ENCODE data around the gene ARHGAP6. TPM values are rescaled to one million over a fixed set of nuclear protein-coding genes. Genes with fewer than 3 reads are reported as not detected.

The ARHGAP6 gene
- total RNA-seq, 1 donor from 2014 or later = 1.2 TPM

- Histone ChIP-seq H3K79me2 (ENCODE audit: low read depth) (no peaks in the 10 kb centered on the region), H3K9me3 (ENCODE audit: low read depth) (peaks cover 5% of the 10 kb centered on the region), H3K36me3 (no peaks in the 10 kb centered on the region), H3F3A (ENCODE audit: low read depth) (peaks cover 19% of the 10 kb centered on the region), H3K9ac (no peak overlapping the region), H4K20me1 (ENCODE audit: low read depth) (no peaks in the 10 kb centered on the region), H3K4me2 (peak overlapping the region; percentile 81), H3K4me3 (peak overlapping the region; percentile 57), H3K27me3 (peaks cover 100% of the 10 kb centered on the region), H3K27ac (no peak overlapping the region), H2AFZ (replicated peaks) (no peak overlapping the region), H3K4me1 (peaks cover 9% of the 10 kb centered on the region)
- peaks cover 7% of the 10 kb centered on the region for H3K9me3 Mint-ChIP-seq
- peak; percentile 24 for DNase-seq (ENCODE audit: low spot score)
- TF ChIP-seq EZH2 (IDR thresholded peaks at IDR 0.05) = no peak
- TF ChIP-seq, protein P1, sequence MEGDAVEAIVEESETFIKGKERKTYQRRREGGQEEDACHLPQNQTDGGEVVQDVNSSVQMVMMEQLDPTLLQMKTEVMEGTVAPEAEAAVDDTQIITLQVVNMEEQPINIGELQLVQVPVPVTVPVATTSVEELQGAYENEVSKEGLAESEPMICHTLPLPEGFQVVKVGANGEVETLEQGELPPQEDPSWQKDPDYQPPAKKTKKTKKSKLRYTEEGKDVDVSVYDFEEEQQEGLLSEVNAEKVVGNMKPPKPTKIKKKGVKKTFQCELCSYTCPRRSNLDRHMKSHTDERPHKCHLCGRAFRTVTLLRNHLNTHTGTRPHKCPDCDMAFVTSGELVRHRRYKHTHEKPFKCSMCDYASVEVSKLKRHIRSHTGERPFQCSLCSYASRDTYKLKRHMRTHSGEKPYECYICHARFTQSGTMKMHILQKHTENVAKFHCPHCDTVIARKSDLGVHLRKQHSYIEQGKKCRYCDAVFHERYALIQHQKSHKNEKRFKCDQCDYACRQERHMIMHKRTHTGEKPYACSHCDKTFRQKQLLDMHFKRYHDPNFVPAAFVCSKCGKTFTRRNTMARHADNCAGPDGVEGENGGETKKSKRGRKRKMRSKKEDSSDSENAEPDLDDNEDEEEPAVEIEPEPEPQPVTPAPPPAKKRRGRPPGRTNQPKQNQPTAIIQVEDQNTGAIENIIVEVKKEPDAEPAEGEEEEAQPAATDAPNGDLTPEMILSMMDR (IDR thresholded peaks at IDR 0.05) = no peak
- no peak for TF ChIP-seq EZH2phosphoT487 (IDR thresholded peaks at IDR 0.05)
- H3K4me1 Mint-ChIP-seq = peaks cover 8% of the 10 kb centered on the region
- no peaks in the 10 kb centered on the region for H3K36me3 Mint-ChIP-seq
- H3K27me3 Mint-ChIP-seq (ENCODE audit: insufficient read depth, low read depth) = peaks cover 5% of the 10 kb centered on the region
- peak overlapping the region; percentile 91 for H3K4me3 Mint-ChIP-seq
- H3K27ac Mint-ChIP-seq = no peak overlapping the region
These were observed 1.4 kb upstream of the ARHGAP6 start for GRCh38 chrX:11666952-11667685.

DNA sequence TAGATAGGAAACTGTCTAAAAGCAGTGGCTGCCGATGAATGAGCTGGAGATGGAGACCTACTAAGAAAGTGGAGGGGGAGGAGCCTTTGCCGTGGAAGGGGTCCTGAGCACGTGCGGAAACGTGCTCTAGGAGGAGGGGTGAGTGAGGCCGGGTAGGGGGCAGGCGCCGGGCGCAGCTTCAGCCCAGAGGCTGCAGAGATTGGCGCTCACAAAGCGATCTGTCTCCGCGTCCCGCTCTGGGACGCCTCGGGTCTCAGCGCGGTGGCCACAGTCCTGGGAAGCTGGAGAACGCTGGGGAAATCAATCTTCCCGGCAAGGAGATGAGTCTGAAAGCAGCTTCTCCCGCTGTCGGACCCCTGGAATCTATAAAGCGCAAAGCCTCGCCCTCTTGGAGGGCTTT is 444 bp upstream of the ARHGAP6 start:
- peaks cover 8% of the 10 kb centered on the region for H3K4me1 Mint-ChIP-seq
- peaks cover 19% of the 10 kb centered on the region for H3F3A ChIP-seq (ENCODE audit: low read depth)
- H3K9me3 Mint-ChIP-seq = peaks cover 7% of the 10 kb centered on the region
- peak overlapping the region; percentile 81 for H3K4me2 ChIP-seq
- no peaks in the 10 kb centered on the region for H3K36me3 ChIP-seq
- peaks cover 5% of the 10 kb centered on the region for H3K27me3 Mint-ChIP-seq (ENCODE audit: insufficient read depth, low read depth)
- peaks cover 100% of the 10 kb centered on the region for H3K27me3 ChIP-seq
- H3K9me3 ChIP-seq (ENCODE audit: low read depth) = peaks cover 5% of the 10 kb centered on the region
- H4K20me1 ChIP-seq (ENCODE audit: low read depth) = no peaks in the 10 kb centered on the region
- peak overlapping the region; percentile 87 for H2AFZ ChIP-seq (replicated peaks)
- peak overlapping the region; percentile 57 for H3K4me3 ChIP-seq
- no peaks in the 10 kb centered on the region for H3K36me3 Mint-ChIP-seq
- peaks cover 9% of the 10 kb centered on the region for H3K4me1 ChIP-seq
- H3K9ac ChIP-seq = no peak overlapping the region
- peak; percentile 59 for DNase-seq (ENCODE audit: low spot score)
- TF ChIP-seq, protein P1 (IDR thresholded peaks at IDR 0.05) = no peak
- TF ChIP-seq EZH2phosphoT487 (IDR thresholded peaks at IDR 0.05) (no peak), EZH2 (IDR thresholded peaks at IDR 0.05) (no peak)
- no peaks in the 10 kb centered on the region for H3K79me2 ChIP-seq (ENCODE audit: low read depth)
- no peak overlapping the region for H3K27ac Mint-ChIP-seq
- peak overlapping the region; percentile 91 for H3K4me3 Mint-ChIP-seq
- H3K27ac ChIP-seq = no peak overlapping the region

GRCh38 chrX:11664211-11665167 is 1.2 kb downstream of the ARHGAP6 start:
- H3K4me1 ChIP-seq = peaks cover 9% of the 10 kb centered on the region
- peaks cover 5% of the 10 kb centered on the region for H3K9me3 ChIP-seq (ENCODE audit: low read depth)
- H3K4me2 ChIP-seq = peak overlapping the region; percentile 81
- peak; percentile 50 for TF ChIP-seq EZH2phosphoT487 (IDR thresholded peaks at IDR 0.05)
- TF ChIP-seq, protein P1 (IDR thresholded peaks at IDR 0.05) = no peak
- Mint-ChIP-seq H3K4me3 (peak overlapping the region; percentile 88), H3K27ac (no peak overlapping the region), H3K27me3 (ENCODE audit: insufficient read depth, low read depth) (peaks cover 8% of the 10 kb centered on the region), H3K9me3 (peaks cover 10% of the 10 kb centered on the region), H3K36me3 (no peaks in the 10 kb centered on the region), H3K4me1 (peaks cover 8% of the 10 kb centered on the region)
- H2AFZ ChIP-seq (replicated peaks) = peak overlapping the region; percentile 87
- no peaks in the 10 kb centered on the region for H3K36me3 ChIP-seq
- H3K27me3 ChIP-seq = peaks cover 98% of the 10 kb centered on the region
- peak; percentile 31 for DNase-seq (ENCODE audit: low spot score)
- H3F3A ChIP-seq (ENCODE audit: low read depth) = peaks cover 19% of the 10 kb centered on the region
- H3K27ac ChIP-seq = no peak overlapping the region
- H3K79me2 ChIP-seq (ENCODE audit: low read depth) = no peaks in the 10 kb centered on the region
- H3K9ac ChIP-seq = no peak overlapping the region
- peak overlapping the region; percentile 57 for H3K4me3 ChIP-seq
- H4K20me1 ChIP-seq (ENCODE audit: low read depth) = no peaks in the 10 kb centered on the region

All from neural progenitor cell (in vitro differentiated cells).